ENCODE results near the gene FOXI2.

DNA sequence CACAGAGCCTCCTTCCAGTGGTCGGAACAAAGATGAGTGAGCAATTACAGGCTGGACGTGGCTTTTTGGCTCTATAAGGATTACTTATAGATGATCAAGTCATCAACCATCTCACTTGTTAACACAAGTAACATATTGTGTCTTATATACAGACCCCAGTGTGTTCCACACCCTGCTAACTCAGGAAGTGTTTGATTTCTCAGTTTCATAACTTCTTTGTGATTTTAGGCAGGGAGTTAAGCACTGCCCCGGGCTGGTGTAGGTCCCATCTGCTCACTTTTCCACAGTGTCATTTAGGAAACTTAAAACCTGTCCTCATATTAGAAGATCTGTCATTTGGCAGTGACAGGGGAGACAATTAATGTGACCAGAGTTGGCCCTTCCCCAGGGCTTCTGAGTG is 6.2 kb downstream of the FOXI2 start:
- TF ChIP-seq, protein P1, sequence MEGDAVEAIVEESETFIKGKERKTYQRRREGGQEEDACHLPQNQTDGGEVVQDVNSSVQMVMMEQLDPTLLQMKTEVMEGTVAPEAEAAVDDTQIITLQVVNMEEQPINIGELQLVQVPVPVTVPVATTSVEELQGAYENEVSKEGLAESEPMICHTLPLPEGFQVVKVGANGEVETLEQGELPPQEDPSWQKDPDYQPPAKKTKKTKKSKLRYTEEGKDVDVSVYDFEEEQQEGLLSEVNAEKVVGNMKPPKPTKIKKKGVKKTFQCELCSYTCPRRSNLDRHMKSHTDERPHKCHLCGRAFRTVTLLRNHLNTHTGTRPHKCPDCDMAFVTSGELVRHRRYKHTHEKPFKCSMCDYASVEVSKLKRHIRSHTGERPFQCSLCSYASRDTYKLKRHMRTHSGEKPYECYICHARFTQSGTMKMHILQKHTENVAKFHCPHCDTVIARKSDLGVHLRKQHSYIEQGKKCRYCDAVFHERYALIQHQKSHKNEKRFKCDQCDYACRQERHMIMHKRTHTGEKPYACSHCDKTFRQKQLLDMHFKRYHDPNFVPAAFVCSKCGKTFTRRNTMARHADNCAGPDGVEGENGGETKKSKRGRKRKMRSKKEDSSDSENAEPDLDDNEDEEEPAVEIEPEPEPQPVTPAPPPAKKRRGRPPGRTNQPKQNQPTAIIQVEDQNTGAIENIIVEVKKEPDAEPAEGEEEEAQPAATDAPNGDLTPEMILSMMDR (IDR thresholded peaks at IDR 0.05) = no peak
- no peak for TF ChIP-seq POLR2A (IDR thresholded peaks at IDR 0.05)
